Neural progenitor cell (in vitro differentiated cells): ENCODE measurements around the gene WIZ. TPM values are rescaled to one million over a fixed set of nuclear protein-coding genes. Genes with fewer than 3 reads are reported as not detected.
"Not testable (repeated sequence)": the region's sequence is repeated elsewhere in the genome, so short reads cannot be mapped to it uniquely, and the experiment has no call there.

ENCODE experiments used
- DNase-seq: peaks from one replicate; pipeline ENCODE4 v3.0.0-alpha.2; 2016; ENCODE audit warnings: low spot score
- H2AFZ ChIP-seq: fragments of 200-600 bp; sonication (generic); replicated peaks from 2 replicates; pipeline ENCODE4 v1.6.1; 2016; ENCODE audit warnings: antibody characterized with exemption
- H3F3A ChIP-seq: fragments of 200-600 bp; sonication (generic); 2 replicates; pipeline ENCODE4 v1.6.1; 2016; ENCODE audit warnings: antibody characterized with exemption, low read depth
- H3K27ac ChIP-seq: fragments of 200-600 bp; sonication (generic); 2 replicates; pipeline ENCODE4 v1.5.1; 2016; ENCODE audit warnings: mild to moderate bottlenecking
- H3K27me3 ChIP-seq: fragments of 200-600 bp; sonication (generic); 2 replicates; pipeline ENCODE4 v1.6.1; 2016; ENCODE audit warnings: mild to moderate bottlenecking, moderate library complexity
- H3K36me3 ChIP-seq: fragments of 200-600 bp; sonication (generic); 2 replicates; pipeline ENCODE4 v1.5.1; 2016
- H3K4me1 ChIP-seq: fragments of 200-600 bp; sonication (generic); 2 replicates; pipeline ENCODE4 v1.6.1; 2016; ENCODE audit warnings: mixed run types
- H3K4me2 ChIP-seq: fragments of 200-600 bp; sonication (generic); 2 replicates; pipeline ENCODE4 v1.6.1; 2016
- H3K4me3 ChIP-seq: fragments of 200-600 bp; sonication (generic); 2 replicates; pipeline ENCODE4 v1.5.1; 2016
- H3K79me2 ChIP-seq: fragments of 200-600 bp; sonication (generic); 2 replicates; pipeline ENCODE4 v1.6.1; 2016; ENCODE audit warnings: low read depth
- H3K9ac ChIP-seq: fragments of 200-600 bp; sonication (generic); 2 replicates; pipeline ENCODE4 v1.6.1; 2016
- H3K9me3 ChIP-seq: fragments of 200-600 bp; sonication (generic); 2 replicates; pipeline ENCODE4 v1.5.1; 2016; ENCODE audit warnings: low read depth
- H4K20me1 ChIP-seq: fragments of 200-600 bp; sonication (generic); 2 replicates; pipeline ENCODE4 v1.6.1; 2016; ENCODE audit warnings: low read depth
- H3K27ac Mint-ChIP-seq: 3 replicates; pipeline ENCODE4 v1.8.0; 2021; ENCODE audit warnings: mixed read lengths
- H3K27me3 Mint-ChIP-seq: 2 replicates; pipeline ENCODE4 v1.8.0; 2022; ENCODE audit warnings: low read depth, mild to moderate bottlenecking, inconsistent platforms, moderate library complexity, mixed read lengths; ENCODE audit not compliant: insufficient read depth
- H3K36me3 Mint-ChIP-seq: 3 replicates; pipeline ENCODE4 v1.8.0; 2021; ENCODE audit warnings: mixed read lengths
- H3K4me1 Mint-ChIP-seq: 3 replicates; pipeline ENCODE4 v1.8.0; 2021; ENCODE audit warnings: mixed read lengths
- H3K4me3 Mint-ChIP-seq: 3 replicates; pipeline ENCODE4 v1.8.0; 2021; ENCODE audit warnings: mild to moderate bottlenecking, moderate library complexity, mixed read lengths
- H3K9me3 Mint-ChIP-seq: 3 replicates; pipeline ENCODE4 v1.8.0; 2020; ENCODE audit warnings: mixed read lengths
- CTCF ChIP-seq: fragments of 200-600 bp; sonication (generic); IDR thresholded peaks from 2 replicates; pipeline ENCODE4 v1.5.1; 2017; ENCODE audit warnings: antibody characterized with exemption, mild to moderate bottlenecking
- EZH2 ChIP-seq: fragments of 200-600 bp; sonication (generic); IDR thresholded peaks from 2 replicates; pipeline ENCODE4 v1.6.1; 2017; ENCODE audit warnings: antibody characterized with exemption, mild to moderate bottlenecking, moderate library complexity
- EZH2phosphoT487 ChIP-seq: fragments of 200-600 bp; sonication (generic); IDR thresholded peaks from 2 replicates; pipeline ENCODE4 v1.6.1; 2017; ENCODE audit warnings: antibody characterized with exemption
- total RNA-seq: library from RNA; depleted of rRNA; stranded (reverse); fragments of >200 nt; gene quantifications from 2 replicates; pipeline ENCODE4 v1.2.3, GENCODE V29; 2015; ENCODE audit warnings: low replicate concordance

Gene WIZ
- total RNA-seq, 1 donor from 2014 or later: 9.1 TPM

GRCh38 chr19:15476325-15476724 is 26.6 kb upstream of the WIZ start:
- no peaks in the 10 kb centered on the region for H3K79me2 ChIP-seq
- Mint-ChIP-seq H3K36me3 (no peaks in the 10 kb centered on the region), H3K27ac (no peak overlapping the region), H3K27me3 (peaks cover 15% of the 10 kb centered on the region), H3K4me3 (no peak overlapping the region), H3K4me1 (no peaks in the 10 kb centered on the region), H3K9me3 (peaks cover 5% of the 10 kb centered on the region)
- DNase-seq: no peak
- no peaks in the 10 kb centered on the region for H4K20me1 ChIP-seq
- no peak overlapping the region for H3K4me3 ChIP-seq
- H3K27ac ChIP-seq: no peak overlapping the region
- H3K9me3 ChIP-seq: no peaks in the 10 kb centered on the region
- no peak overlapping the region for H2AFZ ChIP-seq
- H3K4me2 ChIP-seq: no peak overlapping the region
- no peaks in the 10 kb centered on the region for H3F3A ChIP-seq
- TF ChIP-seq EZH2: no peak
- no peak for TF ChIP-seq EZH2phosphoT487
- TF ChIP-seq CTCF: no peak
- no peaks in the 10 kb centered on the region for H3K36me3 ChIP-seq
- H3K9ac ChIP-seq: no peak overlapping the region
- no peaks in the 10 kb centered on the region for H3K4me1 ChIP-seq
- H3K27me3 ChIP-seq: peaks cover 4% of the 10 kb centered on the region

- Histone ChIP-seq H3K9ac (no peak overlapping the region), H3K4me1 (no peaks in the 10 kb centered on the region), H3K27me3 (peaks cover 10% of the 10 kb centered on the region), H3K79me2 (no peaks in the 10 kb centered on the region), H3K9me3 (no peaks in the 10 kb centered on the region), H2AFZ (no peak overlapping the region), H3K36me3 (no peaks in the 10 kb centered on the region), H3K4me2 (no peak overlapping the region), H3K4me3 (no peak overlapping the region), H3K27ac (no peak overlapping the region), H3F3A (no peaks in the 10 kb centered on the region), H4K20me1 (no peaks in the 10 kb centered on the region)
- no peak for DNase-seq
- H3K4me3 Mint-ChIP-seq: no peak overlapping the region
- no peaks in the 10 kb centered on the region for H3K36me3 Mint-ChIP-seq
- H3K27me3 Mint-ChIP-seq: peaks cover 19% of the 10 kb centered on the region
- H3K27ac Mint-ChIP-seq: no peak overlapping the region
- no peaks in the 10 kb centered on the region for H3K4me1 Mint-ChIP-seq
- TF ChIP-seq CTCF (no peak), EZH2phosphoT487 (no peak), EZH2 (no peak)
- peaks cover 5% of the 10 kb centered on the region for H3K9me3 Mint-ChIP-seq
Observed at GRCh38 chr19:15475611-15476010, 25.9 kb upstream of the WIZ start.

- no peak overlapping the region for H3K4me3 ChIP-seq
- peaks cover 5% of the 10 kb centered on the region for H3K9me3 Mint-ChIP-seq
- no peaks in the 10 kb centered on the region for H3K36me3 ChIP-seq
- H4K20me1 ChIP-seq: no peaks in the 10 kb centered on the region
- TF ChIP-seq EZH2phosphoT487: no peak
- TF ChIP-seq EZH2: no peak
- no peak for TF ChIP-seq CTCF
- no peaks in the 10 kb centered on the region for H3K36me3 Mint-ChIP-seq
- H3K79me2 ChIP-seq: no peaks in the 10 kb centered on the region
- no peak for DNase-seq
- no peaks in the 10 kb centered on the region for H3K4me1 Mint-ChIP-seq
- H3F3A ChIP-seq: no peaks in the 10 kb centered on the region
- no peak overlapping the region for H3K4me3 Mint-ChIP-seq
- H3K27ac Mint-ChIP-seq: no peak overlapping the region
- peaks cover 23% of the 10 kb centered on the region for H3K27me3 Mint-ChIP-seq
- no peak overlapping the region for H3K27ac ChIP-seq
- H3K4me2 ChIP-seq: no peak overlapping the region
- no peaks in the 10 kb centered on the region for H3K9me3 ChIP-seq
- H2AFZ ChIP-seq: no peak overlapping the region
- no peaks in the 10 kb centered on the region for H3K4me1 ChIP-seq
- H3K27me3 ChIP-seq: peaks cover 14% of the 10 kb centered on the region
- no peak overlapping the region for H3K9ac ChIP-seq
Observed at GRCh38 chr19:15475169-15475568, 25.4 kb upstream of the WIZ start.

GRCh38 chr19:15473821-15474220 is 24.1 kb upstream of the WIZ start:
- H3K36me3 Mint-ChIP-seq, H3K27ac ChIP-seq, H3K27ac Mint-ChIP-seq, H3K4me1 Mint-ChIP-seq, H3K4me3 ChIP-seq, H2AFZ ChIP-seq, H3K79me2 ChIP-seq, DNase-seq, H3F3A ChIP-seq, H3K9ac ChIP-seq, H3K36me3 ChIP-seq, H3K4me2 ChIP-seq, H4K20me1 ChIP-seq, H3K4me3 Mint-ChIP-seq, H3K4me1 ChIP-seq, H3K9me3 ChIP-seq: not testable (repeated sequence)
- peaks cover 32% of the 10 kb centered on the region for H3K27me3 Mint-ChIP-seq
- peaks cover 11% of the 10 kb centered on the region for H3K9me3 Mint-ChIP-seq
- H3K27me3 ChIP-seq: peaks cover 28% of the 10 kb centered on the region
